Activated naive CD4-positive, alpha-beta T cell treated with anti-CD3 and anti-CD28 coated beads, Interleukin-2, amount 10 ng/mL, durations not matched to agents 7 days and 5 days (primary cell): ENCODE measurements around the gene PTTG1IP.

ENCODE experiments used
- CTCF ChIA-PET: fragments of 350-600 bp; sonication (Branson Sonifier 250); formaldehyde crosslinking; loops from one replicate; lab custom pipeline; 2021; ENCODE audit warnings: antibody characterized with exemption; lab: Charles Lee
- DNase-seq: peaks from one replicate; pipeline ENCODE4 v3.0.0-alpha.2; 2020
- H3K27ac Mint-ChIP-seq: one replicate; pipeline ENCODE4 v1.8.0; 2021; ENCODE audit warnings: mild to moderate bottlenecking, moderate library complexity, mixed read lengths
- H3K27me3 Mint-ChIP-seq: one replicate; pipeline ENCODE4 v1.8.0; 2021; ENCODE audit warnings: mild to moderate bottlenecking, mixed read lengths
- H3K36me3 Mint-ChIP-seq: one replicate; pipeline ENCODE4 v1.8.0; 2021; ENCODE audit warnings: mixed read lengths
- H3K4me1 Mint-ChIP-seq: one replicate; pipeline ENCODE4 v1.8.0; 2021; ENCODE audit warnings: mixed read lengths
- H3K4me3 Mint-ChIP-seq: one replicate; pipeline ENCODE4 v1.8.0; 2021; ENCODE audit warnings: mild to moderate bottlenecking, moderate library complexity, mixed read lengths
- H3K9me3 Mint-ChIP-seq: one replicate; pipeline ENCODE4 v1.8.0; 2021; ENCODE audit warnings: mixed read lengths

PTTG1IP gene

GRCh38 chr21:44812640-44813039 is 60.9 kb downstream of the PTTG1IP start:
- Mint-ChIP-seq H3K4me3 (no peak overlapping the region), H3K4me1 (peaks cover 26% of the 10 kb centered on the region), H3K27me3 (no peaks in the 10 kb centered on the region), H3K27ac (no peak overlapping the region), H3K9me3 (no peaks in the 10 kb centered on the region), H3K36me3 (peaks cover 28% of the 10 kb centered on the region)
- no peak for DNase-seq
- CTCF ChIA-PET = interaction anchor here (1.3 kb wide), 1 partner anchor 12 kb away, joined by 3 read pairs; no protein-coding TSS in a partner anchor

GRCh38 chr21:44810779-44811178 is 62.7 kb downstream of the PTTG1IP start:
- Mint-ChIP-seq H3K27ac (no peak overlapping the region), H3K27me3 (no peaks in the 10 kb centered on the region), H3K4me1 (peaks cover 17% of the 10 kb centered on the region), H3K9me3 (no peaks in the 10 kb centered on the region), H3K4me3 (no peak overlapping the region), H3K36me3 (peaks cover 38% of the 10 kb centered on the region)
- no peak for DNase-seq
- CTCF ChIA-PET = no interaction called here

DNA sequence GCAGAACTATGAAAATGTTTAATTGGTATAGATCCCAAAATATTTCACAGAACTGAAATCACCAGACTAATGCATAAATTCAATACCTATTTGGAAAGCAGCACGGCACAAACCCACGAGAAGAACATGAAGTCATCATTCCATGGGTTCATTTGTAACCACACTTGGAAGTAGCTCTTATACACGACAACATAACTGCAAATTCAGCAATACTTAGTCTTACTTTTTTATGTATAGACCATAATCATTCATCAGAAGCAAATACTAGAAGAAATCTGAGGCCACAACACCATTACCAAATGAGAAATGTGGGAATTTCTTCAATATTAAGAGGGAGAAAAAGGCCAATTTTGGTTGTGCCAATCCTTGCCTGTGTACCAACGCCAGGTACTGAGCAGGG is 67.6 kb downstream of the PTTG1IP start:
- CTCF ChIA-PET = interaction anchor here (2.7 kb wide), 1 partner anchor 127 kb away, joined by 8 read pairs; no protein-coding TSS in a partner anchor
- Mint-ChIP-seq H3K4me3 (no peak overlapping the region), H3K27me3 (no peaks in the 10 kb centered on the region), H3K36me3 (peaks cover 53% of the 10 kb centered on the region), H3K4me1 (peaks cover 14% of the 10 kb centered on the region), H3K9me3 (no peaks in the 10 kb centered on the region), H3K27ac (no peak overlapping the region)
- DNase-seq = no peak

DNA sequence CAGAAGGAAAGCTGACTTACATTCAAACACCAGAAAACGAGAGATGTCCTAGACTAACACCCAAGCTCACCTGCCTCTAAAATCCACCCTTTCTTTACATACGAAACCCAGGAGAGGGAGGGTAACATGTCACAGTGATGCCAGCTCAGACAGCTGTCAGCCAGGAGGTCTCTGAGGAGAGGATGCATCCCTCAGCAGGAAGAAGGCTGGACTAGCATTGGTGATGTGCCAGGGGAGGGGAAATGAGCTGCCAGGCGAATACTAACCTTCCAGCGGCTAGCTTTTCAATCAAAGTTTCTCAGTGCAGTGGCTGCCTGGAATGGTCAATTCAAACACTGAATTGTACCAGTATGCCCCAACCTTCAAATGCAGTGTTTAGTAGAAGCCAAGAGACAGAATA is 68.3 kb downstream of the PTTG1IP start:
- Mint-ChIP-seq H3K4me3 (no peak overlapping the region), H3K27ac (no peak overlapping the region), H3K4me1 (peaks cover 20% of the 10 kb centered on the region), H3K27me3 (no peaks in the 10 kb centered on the region), H3K36me3 (peaks cover 50% of the 10 kb centered on the region), H3K9me3 (no peaks in the 10 kb centered on the region)
- no peak for DNase-seq
- CTCF ChIA-PET = interaction anchor here (1.2 to 2.7 kb wide), 2 partner anchors 71 to 127 kb away, joined by 3 to 8 read pairs; no protein-coding TSS in a partner anchor

DNA sequence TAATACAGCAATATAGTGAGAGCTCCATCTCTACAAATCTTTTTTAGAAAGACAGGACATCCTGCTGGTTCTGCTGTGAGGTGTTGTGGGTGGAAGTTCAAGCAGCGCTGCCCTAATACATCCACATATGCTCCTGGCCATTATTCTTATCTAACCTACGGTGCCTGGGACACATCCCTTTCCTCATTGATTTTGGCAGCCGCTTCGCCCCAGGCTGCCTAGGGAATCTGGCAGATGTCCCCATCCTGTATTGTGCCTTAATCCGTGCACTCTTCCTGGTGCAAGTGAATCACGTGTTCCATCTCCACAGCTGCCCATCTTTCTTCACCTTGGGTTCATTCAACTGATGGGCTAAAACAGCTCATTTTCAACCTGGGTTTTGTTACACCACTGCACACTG is 68.7 kb downstream of the PTTG1IP start:
- Mint-ChIP-seq H3K27me3 (no peaks in the 10 kb centered on the region), H3K36me3 (peaks cover 50% of the 10 kb centered on the region), H3K4me1 (peaks cover 25% of the 10 kb centered on the region), H3K9me3 (no peaks in the 10 kb centered on the region), H3K27ac (no peak overlapping the region), H3K4me3 (no peak overlapping the region)
- CTCF ChIA-PET = interaction anchor here (1.2 to 2.7 kb wide), 2 partner anchors 71 to 128 kb away, joined by 3 to 8 read pairs; no protein-coding TSS in a partner anchor
- DNase-seq = no peak

DNA sequence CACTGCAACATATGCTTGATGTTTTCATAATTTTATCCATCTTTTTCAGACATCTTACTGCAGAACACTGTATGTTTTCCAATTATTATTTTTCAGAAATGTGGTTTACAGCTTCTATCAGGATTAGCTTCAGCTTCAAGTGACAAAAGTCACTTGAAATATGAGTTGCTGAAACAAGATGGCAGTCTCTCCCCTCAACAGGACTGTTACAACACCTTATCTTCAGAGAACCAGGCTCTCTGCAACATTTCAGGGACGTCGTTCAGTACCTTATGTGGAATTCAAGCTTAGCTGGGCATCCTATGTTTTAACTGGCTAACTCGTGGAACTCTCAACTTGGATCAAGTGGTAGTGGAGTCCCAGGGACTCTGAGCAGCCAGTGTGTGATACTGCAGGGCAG is 69.8 kb downstream of the PTTG1IP start:
- DNase-seq = no peak
- no peaks in the 10 kb centered on the region for H3K27me3 Mint-ChIP-seq
- peak overlapping the region; percentile 11 for H3K4me3 Mint-ChIP-seq
- H3K9me3 Mint-ChIP-seq = no peaks in the 10 kb centered on the region
- CTCF ChIA-PET = interaction anchor here (1.2 to 2.7 kb wide), 3 partner anchors 10 to 129 kb away, joined by 3 to 8 read pairs (median 7); partner anchors contain the start of gene SUMO3
- H3K27ac Mint-ChIP-seq = no peak overlapping the region
- H3K36me3 Mint-ChIP-seq = peaks cover 54% of the 10 kb centered on the region
- peaks cover 31% of the 10 kb centered on the region for H3K4me1 Mint-ChIP-seq

DNA sequence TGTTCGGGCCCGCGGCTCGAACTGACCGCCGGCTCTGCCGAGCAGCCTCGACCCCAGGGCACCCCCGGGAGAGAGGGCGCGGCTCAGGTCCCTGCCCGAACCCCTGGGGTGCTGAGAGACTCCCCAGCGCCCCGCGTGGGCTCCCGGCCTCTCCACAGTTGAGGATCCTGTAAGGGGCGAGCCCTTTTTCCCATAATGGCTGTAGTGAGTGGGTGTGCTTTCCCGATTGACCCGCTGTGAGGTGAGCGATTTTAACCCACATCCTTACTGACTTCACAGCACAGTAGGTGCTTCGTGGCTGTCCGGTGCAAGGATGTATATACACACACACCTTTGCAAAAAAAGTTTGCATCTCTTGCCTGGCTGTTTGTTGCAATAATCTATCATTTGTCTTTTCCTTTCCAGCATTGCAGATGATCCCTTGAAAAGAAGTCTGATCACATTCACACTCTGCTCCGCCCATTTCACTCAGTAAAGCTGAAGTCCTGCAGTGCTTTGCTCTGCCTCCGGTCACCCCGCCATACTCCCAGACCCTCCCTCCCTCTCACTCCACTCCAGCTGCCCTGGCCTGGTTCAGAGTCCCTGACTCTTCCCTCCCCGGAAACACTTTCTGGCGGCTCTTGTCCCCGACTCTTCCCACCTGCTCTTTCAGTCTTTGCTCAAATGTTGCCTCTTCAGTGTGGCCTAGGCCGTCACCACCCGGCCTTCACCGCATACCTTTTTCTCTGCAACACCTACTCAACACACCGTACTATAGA is 70.9 kb downstream of the PTTG1IP start:
- peak; percentile 27 for DNase-seq
- peaks cover 56% of the 10 kb centered on the region for H3K36me3 Mint-ChIP-seq
- peak overlapping the region; percentile 85 for H3K4me3 Mint-ChIP-seq
- H3K27ac Mint-ChIP-seq = peak overlapping the region; percentile 80
- H3K27me3 Mint-ChIP-seq = no peaks in the 10 kb centered on the region
- no peaks in the 10 kb centered on the region for H3K9me3 Mint-ChIP-seq
- CTCF ChIA-PET = interaction anchor here (0.6 to 4.0 kb wide), 9 partner anchors 9 to 336 kb away, joined by 3 to 93 read pairs (median 8); partner anchors contain the start of genes PTTG1IP and SUMO3
- H3K4me1 Mint-ChIP-seq = peaks cover 37% of the 10 kb centered on the region

DNA sequence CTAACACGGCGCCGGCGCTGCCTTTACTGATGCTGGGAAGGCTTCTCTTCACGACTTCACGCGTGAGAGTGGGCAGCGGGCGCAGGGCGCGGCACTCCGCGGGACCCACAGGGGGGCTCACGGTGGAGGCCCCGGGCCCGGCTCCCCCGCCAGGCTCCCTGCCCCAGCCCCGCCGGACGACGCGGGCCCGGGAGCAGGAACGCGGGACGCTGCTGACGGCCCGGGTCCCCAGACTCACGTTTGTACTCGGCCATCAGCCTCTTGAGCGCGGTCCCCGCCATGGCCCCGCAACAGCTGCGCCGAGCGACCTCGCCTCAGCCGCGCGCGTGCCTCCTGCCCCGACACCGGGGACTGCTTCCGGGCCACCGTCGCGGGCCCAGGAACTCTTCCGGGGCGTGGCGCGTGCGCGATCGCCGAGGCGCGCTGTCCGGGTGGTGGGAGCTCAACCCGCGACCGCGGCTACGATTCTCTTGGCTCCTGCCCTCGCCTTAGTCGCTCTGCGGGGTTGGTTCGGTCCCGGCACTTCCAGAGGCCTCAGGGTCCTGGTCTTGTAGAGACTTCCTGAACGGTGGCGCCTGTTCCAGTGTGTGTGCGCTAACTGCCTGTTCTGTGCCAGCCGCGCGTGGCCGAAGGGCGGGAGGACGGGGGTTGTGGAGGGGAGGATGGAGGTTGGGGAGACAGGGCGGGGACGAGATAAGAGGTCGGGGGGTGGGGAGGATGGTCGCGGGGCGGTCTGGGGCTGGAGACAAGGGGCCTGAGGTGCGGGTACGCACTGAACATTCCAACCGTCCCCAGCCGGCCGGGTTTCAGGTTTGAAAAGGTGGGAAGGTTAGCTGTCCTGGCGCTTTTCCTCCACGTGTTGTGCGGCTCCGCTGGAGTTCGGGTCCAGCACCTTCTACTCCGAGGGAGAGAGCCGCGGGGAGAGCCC is 71.8 kb downstream of the PTTG1IP start, which contains the start of gene UBE2G2:
Gene UBE2G2 (minus strand): TSS at position 353 of the 928 bp plus-strand sequence. CDS start 72 bp downstream, at position 281.
- peak within 1 kb of the TSS; percentile 98 for H3K4me3 Mint-ChIP-seq
- H3K27ac Mint-ChIP-seq = peak within 1 kb of the TSS; percentile 94
- no peaks in the 10 kb centered on the region for H3K9me3 Mint-ChIP-seq
- peak; percentile 89 for DNase-seq
- H3K27me3 Mint-ChIP-seq = no peaks in the 10 kb centered on the region
- peaks cover 41% of the 10 kb centered on the region for H3K4me1 Mint-ChIP-seq
- CTCF ChIA-PET = interaction anchor here (0.6 to 4.0 kb wide), 19 partner anchors 8 to 336 kb away, joined by 3 to 93 read pairs (median 4); partner anchors contain the start of genes PTTG1IP and SLX9
- H3K36me3 Mint-ChIP-seq = peaks cover 53% of the 10 kb centered on the region

GRCh38 chr21:44800971-44801467 is 72.5 kb downstream of the PTTG1IP start:
- CTCF ChIA-PET = interaction anchor here (0.7 to 4.0 kb wide), 26 partner anchors 8 to 337 kb away, joined by 3 to 93 read pairs (median 4); partner anchors contain the start of genes PTTG1IP, SLX9 and SUMO3
- Mint-ChIP-seq H3K4me1 (peaks cover 48% of the 10 kb centered on the region), H3K27me3 (no peaks in the 10 kb centered on the region), H3K27ac (peak overlapping the region; percentile 94), H3K36me3 (peaks cover 55% of the 10 kb centered on the region), H3K4me3 (peak overlapping the region; percentile 98), H3K9me3 (no peaks in the 10 kb centered on the region)
- peak; percentile 40 for DNase-seq

DNA sequence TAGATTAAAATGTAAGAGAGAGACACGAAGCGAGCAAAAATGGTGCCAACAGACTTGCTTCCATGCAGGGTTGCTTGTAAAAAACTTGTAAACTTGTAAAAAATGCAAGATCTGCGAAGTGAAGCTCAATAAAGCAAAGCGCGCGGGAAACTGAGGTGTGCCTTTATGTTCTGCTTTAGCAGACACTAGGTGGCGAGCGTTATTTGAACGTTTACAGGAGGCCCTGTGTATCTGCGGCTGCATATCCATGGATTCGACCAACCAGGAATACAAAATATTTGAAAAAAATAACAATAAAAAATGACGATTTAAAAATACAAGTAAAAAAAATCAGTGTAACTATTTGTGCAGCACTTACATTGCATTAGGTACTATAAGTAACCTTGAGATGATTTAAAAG is 73.4 kb downstream of the PTTG1IP start:
- H3K4me1 Mint-ChIP-seq = peaks cover 52% of the 10 kb centered on the region
- H3K27ac Mint-ChIP-seq = no peak overlapping the region
- CTCF ChIA-PET = interaction anchor here (0.6 to 4.0 kb wide), 21 partner anchors 9 to 329 kb away, joined by 3 to 93 read pairs (median 4); partner anchors contain the start of genes PTTG1IP, SLX9 and SUMO3
- DNase-seq = peak; percentile 34
- H3K27me3 Mint-ChIP-seq = no peaks in the 10 kb centered on the region
- H3K36me3 Mint-ChIP-seq = peaks cover 51% of the 10 kb centered on the region
- H3K9me3 Mint-ChIP-seq = no peaks in the 10 kb centered on the region
- H3K4me3 Mint-ChIP-seq = peak overlapping the region; percentile 98

DNA sequence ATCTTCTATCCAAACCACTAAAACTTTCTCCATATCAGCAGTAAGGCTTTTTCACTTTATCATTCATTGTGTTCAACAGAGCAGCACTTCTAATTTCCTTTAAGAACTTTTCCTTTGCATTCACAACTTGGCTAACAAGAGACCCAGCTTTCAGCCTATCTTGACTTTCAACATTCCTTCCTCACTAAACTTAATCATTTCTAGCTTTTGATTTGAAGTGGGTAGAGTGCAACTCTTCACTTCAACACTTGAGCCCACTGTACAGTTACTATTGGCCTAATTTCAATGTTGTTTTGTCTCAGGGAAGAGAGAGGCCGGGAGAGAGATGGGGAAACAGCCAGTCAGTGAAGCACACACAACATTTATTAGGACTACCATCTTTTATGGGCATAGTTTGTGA is 73.8 kb downstream of the PTTG1IP start:
- Mint-ChIP-seq H3K36me3 (peaks cover 46% of the 10 kb centered on the region), H3K4me1 (peaks cover 52% of the 10 kb centered on the region), H3K4me3 (peak overlapping the region; percentile 27), H3K9me3 (no peaks in the 10 kb centered on the region), H3K27me3 (no peaks in the 10 kb centered on the region), H3K27ac (no peak overlapping the region)
- CTCF ChIA-PET = interaction anchor here (0.8 to 4.0 kb wide), 11 partner anchors 10 to 289 kb away, joined by 3 to 93 read pairs (median 9); partner anchors contain the start of gene PTTG1IP
- no peak for DNase-seq
